Stomach (tissue), 9 donors: ENCODE results near the gene PTGIR. TPM values are rescaled to one million over a fixed set of nuclear protein-coding genes. Genes with fewer than 3 reads are reported as not detected.
A peak's percentile ranks its signal among the peaks of the same experiment; 100 is the strongest.

Experiments
- DNase-seq, 2 donors: peaks; one replicate each; pipeline versions ENCODE4 v3.0.0 to v3.0.0-alpha.2; 2013 to 2019
- H3K27ac ChIP-seq, 5 donors: fragments of 200-600 bp in 4 of 5; sonication (generic) in 4 of 5; one replicate each; pipeline ENCODE4 v1.5.1; 2013 to 2019; ENCODE audit warnings: mild to moderate bottlenecking in 1 of 5, moderate library complexity in 1 of 5
- H3K27me3 ChIP-seq, 3 donors: fragments of 200-600 bp; sonication (generic); one replicate each; pipeline ENCODE4 v1.5.1; 2017 to 2019; ENCODE audit warnings: mixed run types in 1 of 3
- H3K36me3 ChIP-seq, 4 donors: fragments of 200-600 bp; sonication (generic); 1 replicate in 3 of 4; 2 replicates in 1 of 4; pipeline ENCODE4 v1.5.1; 2016 to 2019
- H3K4me1 ChIP-seq, 4 donors: fragments of 200-600 bp; sonication (generic); one replicate each; pipeline ENCODE4 v1.5.1; 2016 to 2019
- H3K4me3 ChIP-seq, 4 donors: fragments of 200-600 bp; sonication (generic) in 3 of 4; one replicate each; pipeline ENCODE4 v1.5.1; 2016 to 2019; ENCODE audit warnings: mild to moderate bottlenecking in 1 of 4
- H3K9me3 ChIP-seq, 4 donors: fragments of 200-600 bp; sonication (generic); one replicate each; pipeline ENCODE4 v1.5.1; 2016 to 2019
- EP300 ChIP-seq: sonication (generic); formaldehyde crosslinking; IDR thresholded peaks from one replicate; pipeline ENCODE4 v1.6.1; 2017; ENCODE audit warnings: antibody characterized with exemption
- POLR2A ChIP-seq, 4 donors: fragments of 450-650 bp; IDR thresholded peaks; one replicate each; pipeline ENCODE4 v1.6.1; 2016; ENCODE audit warnings: antibody characterized with exemption in 4 of 4, control low read depth in 2 of 4, mild to moderate bottlenecking in 1 of 4, moderate library complexity in 1 of 4
- POLR2AphosphoS5 ChIP-seq, 3 donors: sonication (generic); formaldehyde crosslinking; IDR thresholded peaks; one replicate each; pipeline ENCODE4 v1.6.1; 2016; ENCODE audit warnings: antibody characterized with exemption in 3 of 3
- WGBS, 5 donors: extraction: QIAGEN DNeasy Blood & Tissue Kit in 3 of 5; methylation state at CpG; one replicate each; pipeline versions ENCODE4 v1.1.5 to v1.1.7; 2013 to 2018; 5-methylcytosine and 5-hydroxymethylcytosine counted together
- intact Hi-C: fragments of 100-400 bp; cut with DNase I; formaldehyde crosslinking; loops from one replicate; pipeline ENCODE4 v1.15.1; 2023; ENCODE audit warnings: low total_unique reads
- polyA plus RNA-seq, 3 donors: library from polyadenylated mRNA; stranded (reverse); fragments of 200-250 nt; gene quantifications; one replicate each; pipeline ENCODE4 v1.2.3, GENCODE V29; 2013
- total RNA-seq, 5 donors: library from RNA; depleted of rRNA; stranded (reverse); fragments of >200 nt; gene quantifications; one replicate each; pipeline versions ENCODE4 v1.1.0 to v1.2.3, GENCODE V29; 2014 to 2016
- TF ChIP-seq, protein P1 (sequence below), 7 experiments: fragments of 450-650 bp in 4 of 7; fragments of 200-600 bp in 3 of 7; sonication (generic) in 3 of 7; IDR thresholded peaks; one replicate each; pipeline ENCODE4 v1.5.1; 2016 to 2019; ENCODE audit warnings: antibody characterized with exemption in 7 of 7, control low read depth in 2 of 7, mild to moderate bottlenecking in 1 of 7
- donor health status: healthy with polysubstance abuse.
- donor health status: Bipolar disorder and iron deficiency.
- donor health status: healthy.

PTGIR gene
- total and polyA plus RNA-seq, 8 donors: 1.6 to 6.7 (median 1.8) TPM; not detected in 2

DNA sequence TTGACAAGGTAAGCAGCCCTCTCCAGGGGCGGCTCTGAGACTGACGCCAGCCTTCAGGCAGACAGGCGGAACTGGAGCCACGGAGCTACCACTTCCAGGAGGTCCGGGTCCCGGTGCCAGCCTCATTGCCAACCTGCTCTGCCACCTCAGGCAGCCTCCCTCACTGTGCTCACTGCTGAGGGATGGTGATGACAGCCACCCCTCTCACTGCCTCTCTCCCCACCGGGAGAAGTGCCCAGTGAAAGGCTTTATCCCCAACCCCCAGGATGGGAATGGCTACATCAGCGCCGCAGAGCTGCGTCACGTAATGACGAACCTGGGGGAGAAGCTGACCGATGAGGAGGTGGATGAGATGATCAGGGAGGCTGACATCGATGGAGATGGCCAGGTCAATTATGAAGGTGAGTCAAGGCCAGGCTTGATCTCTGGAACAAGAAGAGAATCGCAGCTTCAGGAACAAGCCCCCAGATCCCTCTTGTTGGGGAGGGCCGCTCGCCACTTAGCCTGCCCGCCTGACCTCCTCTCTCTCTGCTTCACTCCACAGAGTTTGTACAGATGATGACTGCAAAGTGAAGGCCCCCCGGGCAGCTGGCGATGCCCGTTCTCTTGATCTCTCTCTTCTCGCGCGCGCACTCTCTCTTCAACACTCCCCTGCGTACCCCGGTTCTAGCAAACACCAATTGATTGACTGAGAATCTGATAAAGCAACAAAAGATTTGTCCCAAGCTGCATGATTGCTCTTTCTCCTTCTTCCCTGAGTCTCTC, 16.1 kb downstream of the PTGIR start:
- 90 to 94% (median 92%) methylated on average over 27 of the region's 27 CpGs for WGBS, 5 donors
- Histone ChIP-seq H3K4me3 (no peak overlapping the region), H3K27me3 (no peaks in the 10 kb centered on the region), H3K4me1 (peaks cover 16 to 42% (median 23%) of the 10 kb centered on the region in 4 donors), H3K36me3 (peaks cover 51 to 62% (median 59%) of the 10 kb centered on the region in 4 donors), H3K9me3 (no peaks in the 10 kb centered on the region), H3K27ac (no peak overlapping the region)
- no peak for DNase-seq
- TF ChIP-seq POLR2A (IDR thresholded peaks at IDR 0.05) (no peak), EP300 (no peak), POLR2AphosphoS5 (IDR thresholded peaks at IDR 0.05) (no peak)
- TF ChIP-seq, protein P1, sequence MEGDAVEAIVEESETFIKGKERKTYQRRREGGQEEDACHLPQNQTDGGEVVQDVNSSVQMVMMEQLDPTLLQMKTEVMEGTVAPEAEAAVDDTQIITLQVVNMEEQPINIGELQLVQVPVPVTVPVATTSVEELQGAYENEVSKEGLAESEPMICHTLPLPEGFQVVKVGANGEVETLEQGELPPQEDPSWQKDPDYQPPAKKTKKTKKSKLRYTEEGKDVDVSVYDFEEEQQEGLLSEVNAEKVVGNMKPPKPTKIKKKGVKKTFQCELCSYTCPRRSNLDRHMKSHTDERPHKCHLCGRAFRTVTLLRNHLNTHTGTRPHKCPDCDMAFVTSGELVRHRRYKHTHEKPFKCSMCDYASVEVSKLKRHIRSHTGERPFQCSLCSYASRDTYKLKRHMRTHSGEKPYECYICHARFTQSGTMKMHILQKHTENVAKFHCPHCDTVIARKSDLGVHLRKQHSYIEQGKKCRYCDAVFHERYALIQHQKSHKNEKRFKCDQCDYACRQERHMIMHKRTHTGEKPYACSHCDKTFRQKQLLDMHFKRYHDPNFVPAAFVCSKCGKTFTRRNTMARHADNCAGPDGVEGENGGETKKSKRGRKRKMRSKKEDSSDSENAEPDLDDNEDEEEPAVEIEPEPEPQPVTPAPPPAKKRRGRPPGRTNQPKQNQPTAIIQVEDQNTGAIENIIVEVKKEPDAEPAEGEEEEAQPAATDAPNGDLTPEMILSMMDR (IDR thresholded peaks at IDR 0.05): no peak
- intact Hi-C loops: no loop called here

DNA sequence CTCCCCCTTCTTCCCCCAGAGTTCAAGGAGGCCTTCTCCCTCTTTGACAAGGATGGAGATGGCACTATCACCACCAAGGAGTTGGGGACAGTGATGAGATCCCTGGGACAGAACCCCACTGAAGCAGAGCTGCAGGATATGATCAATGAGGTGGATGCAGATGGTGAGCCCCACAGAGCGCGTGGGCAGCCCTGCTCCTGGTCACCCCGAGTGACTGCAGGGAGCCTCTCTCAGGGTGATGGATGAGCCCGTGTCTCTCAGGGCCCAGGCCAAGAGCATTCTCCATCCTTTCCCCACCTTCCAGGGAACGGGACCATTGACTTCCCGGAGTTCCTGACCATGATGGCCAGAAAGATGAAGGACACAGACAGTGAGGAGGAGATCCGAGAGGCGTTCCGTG, 16.7 kb downstream of the PTGIR start:
- no peaks in the 10 kb centered on the region for H3K9me3 ChIP-seq
- peaks cover 21 to 48% (median 29%) of the 10 kb centered on the region in 4 donors for H3K4me1 ChIP-seq
- TF ChIP-seq POLR2A (IDR thresholded peaks at IDR 0.05) (no peak), EP300 (no peak), POLR2AphosphoS5 (IDR thresholded peaks at IDR 0.05) (no peak)
- TF ChIP-seq, protein P1 (IDR thresholded peaks at IDR 0.05): no peak
- H3K27me3 ChIP-seq: no peaks in the 10 kb centered on the region
- no peak for DNase-seq
- intact Hi-C loops: no loop called here
- no peak overlapping the region for H3K27ac ChIP-seq
- peaks cover 51 to 62% (median 59%) of the 10 kb centered on the region in 4 donors for H3K36me3 ChIP-seq
- WGBS, 5 donors: 91 to 98% (median 96%) methylated on average over 9 of the region's 9 CpGs
- H3K4me3 ChIP-seq: no peak overlapping the region

DNA sequence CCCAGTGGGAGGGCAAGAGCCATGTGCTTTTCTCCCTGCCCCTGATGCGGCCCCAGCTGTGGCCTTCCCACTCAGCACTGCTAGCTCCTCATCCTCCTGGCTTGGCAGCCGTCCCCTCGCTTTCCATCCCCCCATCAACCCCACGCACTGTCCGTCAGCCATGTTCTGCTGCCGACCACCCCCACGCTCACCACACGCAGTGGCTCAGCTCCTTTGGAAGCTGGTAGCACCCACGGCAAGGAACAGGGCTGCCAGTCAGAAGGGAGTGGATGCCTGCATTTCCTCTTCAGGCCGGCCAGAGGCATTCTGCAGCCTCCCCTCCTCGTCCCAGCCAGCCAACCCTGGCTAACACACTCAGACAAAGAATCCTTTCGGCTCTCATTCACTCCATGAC, 17.4 kb downstream of the PTGIR start:
- 80 to 91% (median 89%) methylated on average over 12 of the region's 12 CpGs for WGBS, 5 donors
- Histone ChIP-seq H3K9me3 (no peaks in the 10 kb centered on the region), H3K36me3 (peaks cover 51 to 62% (median 59%) of the 10 kb centered on the region in 4 donors), H3K27ac (no peak overlapping the region), H3K4me1 (peaks cover 29 to 55% (median 36%) of the 10 kb centered on the region in 4 donors), H3K4me3 (no peak overlapping the region), H3K27me3 (no peaks in the 10 kb centered on the region)
- intact Hi-C loops: no loop called here
- peak in 1 of 2 donors; percentile 9 for DNase-seq
- TF ChIP-seq POLR2AphosphoS5 (IDR thresholded peaks at IDR 0.05) (no peak), EP300 (no peak), POLR2A (IDR thresholded peaks at IDR 0.05) (no peak)
- TF ChIP-seq, protein P1 (IDR thresholded peaks at IDR 0.05): no peak

DNA sequence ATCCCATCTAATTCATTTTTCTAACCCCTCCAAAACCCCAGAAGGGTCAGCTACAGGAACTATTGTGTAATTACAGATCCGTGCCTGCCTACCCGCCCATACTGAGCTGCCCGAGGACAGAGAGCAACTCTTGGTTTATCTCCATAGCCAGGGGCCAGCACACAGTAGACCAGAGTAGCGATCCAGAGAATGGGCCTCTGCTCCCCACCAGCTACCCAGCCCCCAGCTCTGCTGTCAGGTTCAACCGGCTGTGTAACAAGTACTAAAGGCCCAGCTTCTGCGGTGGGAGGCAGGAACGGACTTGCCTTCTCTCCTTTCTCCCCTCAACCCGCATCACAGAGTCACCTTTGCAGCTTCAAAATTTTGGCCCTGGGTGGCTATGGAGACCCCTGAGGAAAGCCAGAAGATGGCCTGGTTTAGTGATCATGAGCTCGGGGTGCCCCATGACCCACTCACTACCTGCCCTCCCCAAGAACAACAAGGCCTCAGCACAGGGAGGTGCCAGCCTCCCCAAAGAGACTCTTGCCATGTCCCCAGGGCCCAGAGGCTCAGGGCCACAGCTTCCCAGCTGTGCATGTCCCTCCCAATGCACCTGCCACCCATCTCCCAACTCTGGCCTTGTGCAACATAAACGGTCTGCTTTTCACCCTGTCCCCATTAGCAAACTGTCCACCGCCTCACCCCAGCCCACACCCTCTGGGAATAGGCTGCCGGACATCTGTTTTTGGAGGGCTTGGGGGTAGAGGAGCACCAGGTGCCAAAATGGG, 18.0 kb downstream of the PTGIR start:
- Histone ChIP-seq H3K27me3 (no peaks in the 10 kb centered on the region), H3K9me3 (no peaks in the 10 kb centered on the region), H3K36me3 (peaks cover 51 to 62% (median 59%) of the 10 kb centered on the region in 4 donors), H3K27ac (peak overlapping the region in 2 of 5 donors; percentile 8 to 96), H3K4me3 (no peak overlapping the region), H3K4me1 (peaks cover 31 to 61% (median 42%) of the 10 kb centered on the region in 4 donors)
- DNase-seq: peak in 1 of 2 donors; percentile 5
- TF ChIP-seq, protein P1 (IDR thresholded peaks at IDR 0.05): no peak
- TF ChIP-seq POLR2A (IDR thresholded peaks at IDR 0.05): no peak
- TF ChIP-seq POLR2AphosphoS5 (IDR thresholded peaks at IDR 0.05): no peak
- TF ChIP-seq EP300: no peak
- intact Hi-C loops: no loop called here
- 77 to 89% (median 84%) methylated on average over 12 of the region's 12 CpGs for WGBS, 5 donors
